ENCODE data around the gene CELF2. TPM values are rescaled to one million over a fixed set of nuclear protein-coding genes. Genes with fewer than 3 reads are reported as not detected.

The CELF2 gene
- total and polyA plus RNA-seq, 2 experiments from 2014 or later = 16.6 to 26.9 TPM

- Histone ChIP-seq H3K4me1 (ENCODE audit: insufficient read depth) (no peaks in the 10 kb centered on the region), H3K4me2 (no peak overlapping the region), H3K27ac (no peak overlapping the region), H3K4me3 (no peak overlapping the region), H3K79me2 (no peaks in the 10 kb centered on the region), H3K9me2 (replicated peaks; ENCODE audit: insufficient read depth) (no peaks in the 10 kb centered on the region), H3K27me3 (no peaks in the 10 kb centered on the region), H2AFZ (no peak overlapping the region), H3K36me3 (replicated peaks; ENCODE audit: insufficient read depth, low read depth) (no peaks in the 10 kb centered on the region), H3K9me3 (ENCODE audit: low read depth) (no peaks in the 10 kb centered on the region), H4K20me1 (ENCODE audit: insufficient read depth, poor library complexity, severe bottlenecking) (no peaks in the 10 kb centered on the region)
- WGBS (ENCODE audit: low lambda C conversion rate, missing lambda C conversion rate) = 97% methylated on average over 15 of the region's 15 CpGs
- DNase-seq (ENCODE audit: low spot score) = no peak
- TF ChIP-seq CTCF (IDR thresholded peaks at IDR 0.05; ENCODE audit: poor library complexity) (no peak), EZH2 (IDR thresholded peaks at IDR 0.05; ENCODE audit: borderline replicate concordance) (no peak), EZH2phosphoT487 (IDR thresholded peaks at IDR 0.05; ENCODE audit: low read depth, severe bottlenecking, unreplicated experiment) (no peak)
Measured at GRCh38 chr10:11272915-11273389, 255.3 kb downstream of the CELF2 start.

GRCh38 chr10:11274452-11274851 lies 256.8 kb downstream of the CELF2 start:
- no peaks in the 10 kb centered on the region for H3K9me3 ChIP-seq (ENCODE audit: low read depth)
- no peak overlapping the region for H3K27ac ChIP-seq
- no peak overlapping the region for H2AFZ ChIP-seq
- no peaks in the 10 kb centered on the region for H3K4me1 ChIP-seq (ENCODE audit: insufficient read depth)
- TF ChIP-seq EZH2phosphoT487 (IDR thresholded peaks at IDR 0.05; ENCODE audit: low read depth, severe bottlenecking, unreplicated experiment) (no peak), EZH2 (IDR thresholded peaks at IDR 0.05; ENCODE audit: borderline replicate concordance) (no peak), CTCF (IDR thresholded peaks at IDR 0.05; ENCODE audit: poor library complexity) (no peak)
- no peaks in the 10 kb centered on the region for H3K36me3 ChIP-seq (replicated peaks; ENCODE audit: insufficient read depth, low read depth)
- H3K27me3 ChIP-seq = no peaks in the 10 kb centered on the region
- H3K9me2 ChIP-seq (replicated peaks; ENCODE audit: insufficient read depth) = no peaks in the 10 kb centered on the region
- 89% methylated on average over 5 of the region's 5 CpGs for WGBS (ENCODE audit: low lambda C conversion rate, missing lambda C conversion rate)
- DNase-seq (ENCODE audit: low spot score) = no peak
- no peak overlapping the region for H3K4me3 ChIP-seq
- no peak overlapping the region for H3K4me2 ChIP-seq
- H3K79me2 ChIP-seq = no peaks in the 10 kb centered on the region
- no peaks in the 10 kb centered on the region for H4K20me1 ChIP-seq (ENCODE audit: insufficient read depth, poor library complexity, severe bottlenecking)

GRCh38 chr10:11275651-11276050 lies 258.0 kb downstream of the CELF2 start:
- Histone ChIP-seq H3K4me2 (no peak overlapping the region), H3K79me2 (no peaks in the 10 kb centered on the region), H3K9me2 (replicated peaks; ENCODE audit: insufficient read depth) (no peaks in the 10 kb centered on the region), H3K27me3 (no peaks in the 10 kb centered on the region), H3K36me3 (replicated peaks; ENCODE audit: insufficient read depth, low read depth) (no peaks in the 10 kb centered on the region), H4K20me1 (ENCODE audit: insufficient read depth, poor library complexity, severe bottlenecking) (no peaks in the 10 kb centered on the region), H3K4me3 (no peak overlapping the region), H2AFZ (no peak overlapping the region), H3K4me1 (ENCODE audit: insufficient read depth) (no peaks in the 10 kb centered on the region), H3K27ac (no peak overlapping the region), H3K9me3 (ENCODE audit: low read depth) (no peaks in the 10 kb centered on the region)
- no peak for DNase-seq (ENCODE audit: low spot score)
- TF ChIP-seq EZH2phosphoT487 (IDR thresholded peaks at IDR 0.05; ENCODE audit: low read depth, severe bottlenecking, unreplicated experiment) (no peak), EZH2 (IDR thresholded peaks at IDR 0.05; ENCODE audit: borderline replicate concordance) (no peak), CTCF (IDR thresholded peaks at IDR 0.05; ENCODE audit: poor library complexity) (no peak)
- 67% methylated on average over 12 of the region's 12 CpGs for WGBS (ENCODE audit: low lambda C conversion rate, missing lambda C conversion rate)

Data from hepatocyte (in vitro differentiated cells).